D721Med (cell line): Measurements from ENCODE around the gene TRPV6.
A peak's percentile ranks its signal among the peaks of the same experiment; 100 is the strongest.

Experiments used
- DNase-seq: peaks from one replicate; pipeline ENCODE4 v3.0.0; 2011; ENCODE audit warnings: low spot score; ENCODE audit not compliant: insufficient read length
- FAIRE-seq: peaks from 2 replicates; lab custom pipeline; 2011; peaks lifted over from hg19 to GRCh38; lab: Jason Lieb, UNC
- CTCF ChIP-seq: IDR thresholded peaks from 2 replicates; pipeline ENCODE4 v1.5.1; 2012; ENCODE audit warnings: mild to moderate bottlenecking, control low read depth; ENCODE audit not compliant: insufficient read depth; ENCODE audit errors: missing control alignments

The TRPV6 gene

GRCh38 chr7:142908921-142909890 is 23.7 kb upstream of the TRPV6 start:
- TF ChIP-seq CTCF: peak; percentile 12
- FAIRE-seq: no peak
- DNase-seq: no peak

- TF ChIP-seq CTCF: no peak
- FAIRE-seq (no peak), DNase-seq (no peak)
Observed at GRCh38 chr7:142908290-142908689, 22.7 kb upstream of the TRPV6 start.

GRCh38 chr7:142906643-142907042 is 21.1 kb upstream of the TRPV6 start:
- DNase-seq: no peak
- TF ChIP-seq CTCF: no peak
- FAIRE-seq: no peak

GRCh38 chr7:142905759-142906158 is 20.2 kb upstream of the TRPV6 start:
- DNase-seq (no peak), FAIRE-seq (no peak)
- no peak for TF ChIP-seq CTCF

- FAIRE-seq: no peak
- no peak for DNase-seq
- TF ChIP-seq CTCF: no peak
Observed at GRCh38 chr7:142904128-142904527, 18.6 kb upstream of the TRPV6 start.

- FAIRE-seq: no peak
- TF ChIP-seq CTCF: no peak
- no peak for DNase-seq
Observed at GRCh38 chr7:142901426-142902259, 16.1 kb upstream of the TRPV6 start.
